ENCODE measurements around the gene MEG3.

The MEG3 gene

GRCh38 chr14:100868621-100869370 is 42.9 kb downstream of the MEG3 start:
- Histone ChIP-seq H3K36me3 (ENCODE audit: control insufficient read depth, insufficient read depth, low read length) (no peaks in the 10 kb centered on the region), H3K27me3 (replicated peaks; ENCODE audit: control insufficient read depth, insufficient read depth, low read length) (no peaks in the 10 kb centered on the region), H3K4me3 (replicated peaks; ENCODE audit: low read depth, low read length) (no peak overlapping the region)
- DNase-seq (ENCODE audit: extremely low read depth, insufficient read length), result no peak
- TF ChIP-seq CTCF (IDR thresholded peaks at IDR 0.05; ENCODE audit: insufficient read depth, low read length, poor library complexity, severe bottlenecking), result no peak

GRCh38 chr14:100871234-100872186 is 45.6 kb downstream of the MEG3 start:
- no peak for TF ChIP-seq CTCF (IDR thresholded peaks at IDR 0.05; ENCODE audit: insufficient read depth, low read length, poor library complexity, severe bottlenecking)
- DNase-seq (ENCODE audit: extremely low read depth, insufficient read length), result no peak
- Histone ChIP-seq H3K27me3 (replicated peaks; ENCODE audit: control insufficient read depth, insufficient read depth, low read length) (no peaks in the 10 kb centered on the region), H3K4me3 (replicated peaks; ENCODE audit: low read depth, low read length) (no peak overlapping the region), H3K36me3 (ENCODE audit: control insufficient read depth, insufficient read depth, low read length) (no peaks in the 10 kb centered on the region)

- Histone ChIP-seq H3K36me3 (ENCODE audit: control insufficient read depth, insufficient read depth, low read length) (no peaks in the 10 kb centered on the region), H3K4me3 (replicated peaks; ENCODE audit: low read depth, low read length) (no peak overlapping the region), H3K27me3 (replicated peaks; ENCODE audit: control insufficient read depth, insufficient read depth, low read length) (no peaks in the 10 kb centered on the region)
- no peak for DNase-seq (ENCODE audit: extremely low read depth, insufficient read length)
- no peak for TF ChIP-seq CTCF (IDR thresholded peaks at IDR 0.05; ENCODE audit: insufficient read depth, low read length, poor library complexity, severe bottlenecking)
Measured at GRCh38 chr14:100872259-100873095, 46.6 kb downstream of the MEG3 start.

GRCh38 chr14:100873096-100873482 is 47.2 kb downstream of the MEG3 start:
- TF ChIP-seq CTCF (IDR thresholded peaks at IDR 0.05; ENCODE audit: insufficient read depth, low read length, poor library complexity, severe bottlenecking), result no peak
- Histone ChIP-seq H3K27me3 (replicated peaks; ENCODE audit: control insufficient read depth, insufficient read depth, low read length) (no peaks in the 10 kb centered on the region), H3K4me3 (replicated peaks; ENCODE audit: low read depth, low read length) (no peak overlapping the region), H3K36me3 (ENCODE audit: control insufficient read depth, insufficient read depth, low read length) (no peaks in the 10 kb centered on the region)
- DNase-seq (ENCODE audit: extremely low read depth, insufficient read length), result no peak

- TF ChIP-seq CTCF (IDR thresholded peaks at IDR 0.05; ENCODE audit: insufficient read depth, low read length, poor library complexity, severe bottlenecking), result no peak
Measured at GRCh38 chr14:100874051-100874410, 48.1 kb downstream of the MEG3 start.

More at GRCh38 chr14:100874051-100874410, 48.1 kb downstream of the MEG3 start:
- no peak for DNase-seq (ENCODE audit: extremely low read depth, insufficient read length)
- no peak overlapping the region for H3K4me3 ChIP-seq (replicated peaks; ENCODE audit: low read depth, low read length)
- no peaks in the 10 kb centered on the region for H3K27me3 ChIP-seq (replicated peaks; ENCODE audit: control insufficient read depth, insufficient read depth, low read length)
- H3K36me3 ChIP-seq (ENCODE audit: control insufficient read depth, insufficient read depth, low read length), result no peaks in the 10 kb centered on the region

All from GM06990 (cell line).